HG03575 (cell line): Measurements from ENCODE around the gene SARNP.
"Not testable (repeated sequence)": the region's sequence is repeated elsewhere in the genome, so short reads cannot be mapped to it uniquely, and the experiment has no call there.

Source experiments
- ATAC-seq: cut with Tn5 transposase; IDR thresholded peaks from one replicate; pipeline ENCODE4 v1.9.1; 2021; ENCODE audit not compliant: unreplicated experiment, insufficient number of reproducible peaks, low FRiP score; ENCODE audit errors: extremely low read depth

SARNP gene

DNA sequence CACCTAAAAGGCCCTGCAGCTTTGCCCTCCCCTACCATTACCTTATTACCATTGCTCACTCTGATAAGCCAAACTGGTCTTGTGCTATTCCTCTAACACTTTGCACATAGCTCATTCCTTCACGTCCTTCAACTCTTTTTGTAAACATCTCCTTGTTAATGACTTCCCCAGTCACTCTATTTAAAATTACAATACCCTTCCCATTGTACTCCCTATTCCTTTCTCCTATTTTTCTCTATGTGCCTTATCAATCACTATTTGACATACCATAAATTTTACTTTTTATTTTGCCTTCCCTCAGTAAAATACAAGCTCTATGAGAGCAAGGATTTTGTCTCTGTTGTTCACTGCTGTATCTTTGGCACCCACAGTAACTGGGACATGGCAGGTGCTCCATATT lies 5.4 kb downstream of the SARNP start:
- no peak for ATAC-seq

DNA sequence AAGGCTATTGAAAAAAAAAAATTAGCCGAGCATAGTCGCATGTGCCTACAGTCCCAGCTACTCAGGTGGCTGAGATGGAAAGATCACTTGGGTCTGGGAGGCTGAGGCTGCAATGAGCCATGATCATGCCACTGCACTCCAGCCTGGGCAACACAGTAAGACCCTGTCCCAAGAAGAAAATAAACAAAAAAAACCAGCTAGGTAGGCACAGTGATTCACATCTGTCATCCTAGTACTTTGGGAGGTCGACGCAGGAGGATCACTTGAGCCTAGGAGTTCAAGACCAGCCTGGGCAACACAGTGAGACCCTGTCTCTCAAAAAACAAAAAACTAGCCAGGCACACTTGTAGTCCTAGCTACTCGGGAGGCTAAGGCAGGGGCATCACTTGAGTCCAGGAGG lies 8.2 kb downstream of the SARNP start:
- no peak for ATAC-seq

DNA sequence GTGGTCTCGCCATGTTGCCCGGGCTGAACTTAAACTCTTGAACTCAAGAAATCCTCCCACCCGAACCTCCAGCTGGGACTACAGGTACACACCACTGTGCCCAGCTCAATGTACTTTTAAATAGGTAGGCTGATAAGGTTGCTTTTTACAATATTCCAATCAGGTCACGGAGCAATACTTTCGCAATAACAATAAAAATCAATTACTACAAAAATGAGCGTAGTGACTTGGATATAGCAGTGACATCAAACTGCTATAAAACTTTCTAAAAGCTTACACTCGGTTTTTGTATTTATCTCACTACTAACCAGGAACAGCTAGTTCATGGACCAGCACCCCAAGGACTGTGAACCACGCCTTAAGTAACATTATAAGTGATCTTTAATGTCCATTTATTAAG lies 10.5 kb downstream of the SARNP start:
- ATAC-seq = no peak

DNA sequence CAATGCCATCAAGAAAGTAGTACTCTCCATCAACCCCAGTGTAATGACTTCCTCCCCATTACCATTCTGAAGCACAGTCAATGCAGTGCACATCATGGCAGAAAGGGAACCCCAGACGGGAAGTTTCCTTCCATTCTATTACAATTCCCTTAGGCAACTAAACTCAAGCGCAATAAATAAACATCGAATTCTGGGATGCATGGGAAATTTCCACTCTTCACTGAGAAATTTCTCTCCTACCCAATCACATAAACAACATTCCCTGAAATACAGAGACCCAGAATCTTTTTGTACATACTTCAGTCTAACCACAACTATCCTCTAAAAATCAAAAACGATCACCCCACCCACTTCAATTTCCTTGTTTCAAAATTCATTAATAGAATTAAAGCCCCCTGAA lies 20.0 kb downstream of the SARNP start:
- ATAC-seq = no peak

DNA sequence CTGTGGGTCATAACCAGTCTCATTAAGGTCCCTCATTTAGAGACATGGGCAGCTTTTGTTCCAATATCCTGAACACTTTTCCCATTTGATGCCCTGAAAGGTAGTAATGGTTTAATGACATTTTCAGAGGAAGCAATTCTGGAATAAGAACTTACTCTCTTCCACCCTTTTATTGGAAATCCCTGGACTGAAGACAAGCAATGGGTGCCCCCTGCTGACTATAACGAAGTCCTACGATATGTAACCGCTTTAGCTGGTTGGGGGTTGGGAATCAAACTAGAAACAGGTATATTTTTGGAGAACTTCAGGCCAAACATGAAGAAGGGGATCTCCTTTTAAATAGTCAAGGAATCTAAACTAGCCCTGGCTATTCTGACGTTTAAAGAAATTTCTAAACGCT lies 20.5 kb downstream of the SARNP start:
- ATAC-seq = no peak

DNA sequence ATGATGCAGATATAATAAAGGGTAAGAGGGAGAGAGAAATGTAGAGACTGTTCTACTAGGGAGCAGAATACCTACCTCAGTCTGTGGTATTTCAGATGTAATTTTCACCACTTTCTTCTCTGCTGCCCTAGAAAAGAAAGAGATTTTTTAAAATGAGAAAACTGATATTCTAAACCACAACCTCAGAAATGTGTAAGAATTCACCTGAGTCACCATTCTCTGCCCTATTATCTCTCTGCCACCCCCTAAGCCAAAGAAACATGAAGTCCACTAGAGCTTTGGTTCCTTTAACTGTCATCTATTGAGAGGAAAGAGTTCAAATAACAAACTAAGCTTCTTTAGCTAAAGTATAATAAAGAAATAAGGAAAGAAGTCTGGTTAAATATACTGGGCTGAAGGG lies 21.6 kb downstream of the SARNP start:
- ATAC-seq = no peak

DNA sequence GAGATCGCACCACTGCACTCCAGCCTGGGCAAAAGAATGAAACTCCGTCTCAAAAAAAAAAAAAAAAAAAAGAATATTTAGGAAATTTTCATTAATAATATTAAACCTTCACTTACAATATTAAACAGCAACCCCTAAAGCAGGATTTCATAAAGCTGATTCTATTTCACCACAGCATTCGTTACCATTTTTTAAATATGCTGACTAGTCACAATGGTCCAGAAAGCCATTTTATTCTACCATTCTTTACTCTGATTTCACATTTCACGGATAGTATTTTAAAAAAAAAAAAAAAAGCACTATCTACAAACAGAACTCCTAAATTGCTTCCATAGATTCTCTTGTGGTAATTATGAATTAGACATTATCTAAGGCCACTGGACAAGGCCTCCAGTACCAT lies 27.6 kb downstream of the SARNP start:
- ATAC-seq = no peak

DNA sequence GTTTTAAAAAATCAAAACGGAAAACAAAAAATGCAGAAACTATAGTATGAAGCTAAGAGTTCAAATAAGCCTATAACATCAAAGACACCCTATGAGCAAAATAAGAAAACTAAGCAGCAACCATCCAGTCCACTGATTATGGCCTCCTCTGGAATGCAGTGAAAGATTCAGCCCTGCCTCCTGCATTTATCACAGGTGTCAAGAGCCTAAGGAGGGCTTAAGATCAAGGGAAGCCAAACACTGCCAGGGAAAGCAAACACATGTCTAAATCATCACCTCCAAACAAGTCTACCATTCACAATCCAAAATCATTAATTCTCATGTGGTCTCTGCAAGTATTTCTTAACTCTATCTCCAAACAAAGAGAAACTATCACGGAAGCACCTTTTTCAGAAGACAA lies 28.4 kb downstream of the SARNP start:
- no peak for ATAC-seq

DNA sequence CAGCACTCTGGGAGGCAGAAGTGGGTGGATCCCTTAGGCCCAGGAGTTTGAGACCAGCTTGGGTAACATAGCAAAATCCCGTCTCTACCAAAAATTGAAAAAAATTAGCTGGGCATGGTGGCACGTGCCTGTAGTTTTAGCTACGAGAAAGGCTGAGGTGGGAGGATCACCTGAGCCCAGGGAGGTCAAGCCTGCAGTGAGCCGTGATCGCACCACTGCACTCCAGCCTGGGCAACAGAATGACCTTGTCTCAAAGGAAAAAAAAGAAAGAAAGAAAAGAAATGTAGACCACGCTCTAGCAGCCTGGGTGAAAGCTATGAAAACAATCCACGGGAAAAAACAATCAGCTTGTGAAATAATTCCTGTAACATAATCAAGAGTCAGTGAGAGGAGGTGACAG lies 29.0 kb downstream of the SARNP start:
- no peak for ATAC-seq

DNA sequence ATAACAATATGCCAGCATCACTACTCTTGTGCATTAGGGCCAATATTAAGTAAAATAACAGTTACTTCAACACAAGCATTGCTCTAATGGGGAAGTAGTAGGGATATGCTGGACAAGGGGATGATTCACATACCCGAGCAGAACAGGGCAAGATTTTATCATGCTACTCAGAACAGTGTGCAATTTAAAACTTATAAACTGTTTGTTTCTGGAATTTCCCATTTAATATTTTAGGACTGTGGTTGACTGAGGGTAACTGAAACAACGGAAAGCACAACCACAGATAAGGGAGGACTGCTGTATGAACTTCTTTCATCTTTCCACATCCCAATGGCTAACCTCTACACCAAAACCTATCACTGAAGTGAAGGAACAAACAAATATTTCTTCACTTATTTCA lies 36.8 kb downstream of the SARNP start:
- ATAC-seq = no peak

DNA sequence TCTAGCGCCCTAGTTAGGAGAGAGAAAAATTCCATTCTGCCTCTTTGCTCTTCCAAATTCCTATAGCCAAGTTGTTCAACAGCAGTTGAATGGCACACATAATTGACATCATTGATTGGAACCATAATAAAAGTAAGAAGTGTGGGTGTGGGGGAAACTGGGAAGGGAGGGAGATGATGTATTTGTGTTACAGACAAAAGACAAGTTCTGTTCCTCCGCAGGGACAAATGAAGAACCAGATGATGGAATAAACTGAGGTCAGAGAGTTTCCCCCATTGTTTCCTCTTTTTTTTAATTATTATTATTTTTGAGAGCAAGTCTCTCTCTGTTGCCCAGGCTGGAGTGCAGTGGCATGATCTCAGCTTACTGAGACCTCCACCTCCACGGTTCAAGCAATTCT lies 39.7 kb downstream of the SARNP start:
- ATAC-seq = no peak

DNA sequence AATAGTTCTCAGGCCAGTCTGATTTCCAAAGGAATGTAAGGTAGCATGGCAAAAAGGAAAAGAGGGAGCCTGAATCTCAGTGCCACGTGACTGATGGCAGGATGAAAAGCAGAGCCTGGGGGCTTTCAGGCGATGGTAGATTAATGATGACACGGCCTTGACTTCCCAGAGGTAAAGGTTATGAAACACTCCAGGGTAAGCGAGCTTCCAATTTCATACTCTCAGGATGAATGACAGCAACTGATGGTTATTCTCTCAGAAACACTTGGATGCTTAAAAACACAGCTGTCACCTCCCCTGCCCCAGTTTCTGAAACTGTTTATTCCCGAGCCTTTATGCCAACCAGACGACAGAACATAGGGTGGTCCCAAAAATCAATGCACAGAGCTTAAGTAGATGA lies 45.8 kb downstream of the SARNP start:
- ATAC-seq = no peak

DNA sequence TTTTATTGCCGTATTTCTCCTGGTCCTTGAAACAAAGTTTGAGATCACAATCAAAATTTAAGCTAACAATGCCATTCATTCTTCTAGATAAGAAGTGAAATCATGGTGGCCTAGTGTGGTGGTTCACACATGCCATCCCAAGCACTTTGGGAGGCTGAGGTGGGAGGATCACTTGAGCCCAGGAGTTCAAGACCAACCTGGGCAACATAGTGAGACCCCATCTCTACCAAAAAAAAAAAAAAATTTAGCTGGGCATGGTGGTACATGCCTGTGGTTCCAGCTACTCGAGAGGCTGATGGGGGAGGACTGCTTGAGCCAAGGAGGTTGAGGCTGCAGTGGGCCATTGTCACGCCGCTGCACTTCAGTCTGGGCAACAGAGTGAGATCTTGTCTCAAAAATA lies 50.4 kb downstream of the SARNP start:
- ATAC-seq = no peak

DNA sequence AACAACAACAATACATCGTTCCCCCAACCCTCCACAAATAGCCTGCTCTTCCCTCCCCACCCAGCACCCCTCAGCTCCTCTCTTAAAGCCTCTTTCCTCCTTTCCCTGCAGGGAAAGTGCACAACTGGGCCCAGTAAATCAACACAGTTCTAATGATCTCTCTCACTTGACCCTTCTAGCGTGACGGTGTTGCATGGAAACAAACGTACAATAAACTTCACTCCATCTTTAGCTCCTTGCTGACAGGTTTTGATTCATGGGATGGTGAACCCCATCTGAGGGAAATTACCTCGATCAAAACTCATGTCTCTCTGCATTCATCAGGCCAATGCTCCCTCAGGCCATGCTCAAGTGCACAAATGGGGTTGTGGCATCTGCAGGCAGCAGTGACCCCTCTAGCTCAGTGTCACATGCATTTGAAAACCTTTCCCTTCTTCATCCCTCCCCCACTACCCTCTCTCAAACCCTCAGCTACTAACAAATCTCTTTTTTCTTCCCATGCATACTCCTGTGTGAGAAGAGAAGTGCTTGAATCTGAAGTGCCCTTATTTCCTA lies 51.7 kb downstream of the SARNP start:
- ATAC-seq = no peak

DNA sequence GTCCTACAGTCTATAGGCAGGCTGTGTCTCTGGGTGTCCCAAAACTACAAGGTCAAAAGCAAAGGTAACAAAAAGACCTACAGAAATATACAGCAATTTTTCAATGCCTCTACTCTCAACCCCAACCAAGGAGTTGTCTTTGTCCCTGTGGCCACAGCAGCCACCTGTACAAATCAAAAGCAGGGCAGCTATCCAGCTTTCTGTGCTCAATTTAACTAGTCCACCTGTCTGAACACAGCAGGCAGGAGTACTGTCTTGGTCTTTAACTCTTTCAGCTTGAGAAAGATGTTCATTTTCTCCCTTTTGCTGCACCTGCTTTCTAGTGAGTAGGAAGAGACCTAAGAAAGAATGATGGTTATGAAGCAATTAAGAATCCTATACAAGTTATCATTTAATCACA lies 54.9 kb downstream of the SARNP start:
- ATAC-seq = no peak

DNA sequence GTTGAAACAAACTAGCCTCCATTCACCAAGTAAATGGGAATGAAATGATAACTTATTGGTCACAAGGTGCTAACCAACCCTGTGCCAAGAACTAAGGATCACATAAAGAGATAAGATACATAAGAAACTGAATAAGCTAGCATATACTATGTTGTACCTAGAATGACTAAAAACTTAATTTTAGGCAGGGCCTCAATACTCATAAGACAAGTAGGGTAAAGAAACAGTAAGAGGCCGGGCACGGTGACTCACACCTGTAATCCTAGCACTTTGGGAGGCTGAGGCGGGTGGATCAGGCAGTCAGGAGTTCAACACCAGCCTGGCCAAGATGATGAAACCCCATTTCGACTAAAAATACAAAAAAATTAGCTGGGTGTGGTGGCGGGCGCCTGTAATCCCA lies 56.9 kb downstream of the SARNP start:
- no peak for ATAC-seq

DNA sequence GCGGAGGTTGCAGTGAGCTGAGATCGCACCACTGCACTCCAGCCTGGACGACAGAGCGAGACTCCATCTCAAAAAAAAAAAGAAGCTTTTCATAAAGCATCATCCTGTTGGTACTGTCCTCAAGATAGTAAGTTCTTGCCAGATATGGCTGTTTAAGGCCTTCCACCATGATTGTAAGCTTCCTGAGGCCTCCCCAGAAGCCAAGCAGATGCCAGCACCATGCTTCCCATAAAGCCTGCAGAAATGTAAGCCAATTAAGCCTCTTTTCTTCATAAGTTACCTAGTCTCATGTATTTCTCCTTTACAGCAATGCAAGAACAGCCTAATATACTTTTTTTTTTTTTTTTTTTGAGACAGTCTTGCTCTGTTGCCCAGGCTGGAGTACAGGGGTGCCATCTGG lies 58.9 kb downstream of the SARNP start:
- not testable (repeated sequence) for ATAC-seq

DNA sequence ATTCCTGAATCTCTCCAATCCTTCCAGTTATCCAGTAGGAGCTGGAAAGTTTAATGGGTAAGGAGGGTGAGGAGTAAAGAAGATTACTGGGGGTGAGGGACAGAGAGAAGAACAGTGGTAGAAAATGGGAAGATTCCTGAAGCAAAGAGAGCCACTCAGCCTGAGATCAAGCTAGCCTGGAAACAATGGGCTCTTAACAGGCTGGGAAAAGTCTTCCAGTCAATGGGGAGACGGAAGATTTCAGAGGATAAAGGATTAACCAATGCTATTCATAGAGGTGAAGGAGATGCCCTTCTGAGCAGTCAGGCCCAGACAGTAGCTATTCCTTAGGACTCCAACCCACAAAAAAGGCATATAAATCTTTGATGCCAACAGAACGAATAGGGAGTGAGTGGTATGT lies 59.8 kb downstream of the SARNP start:
- no peak for ATAC-seq

DNA sequence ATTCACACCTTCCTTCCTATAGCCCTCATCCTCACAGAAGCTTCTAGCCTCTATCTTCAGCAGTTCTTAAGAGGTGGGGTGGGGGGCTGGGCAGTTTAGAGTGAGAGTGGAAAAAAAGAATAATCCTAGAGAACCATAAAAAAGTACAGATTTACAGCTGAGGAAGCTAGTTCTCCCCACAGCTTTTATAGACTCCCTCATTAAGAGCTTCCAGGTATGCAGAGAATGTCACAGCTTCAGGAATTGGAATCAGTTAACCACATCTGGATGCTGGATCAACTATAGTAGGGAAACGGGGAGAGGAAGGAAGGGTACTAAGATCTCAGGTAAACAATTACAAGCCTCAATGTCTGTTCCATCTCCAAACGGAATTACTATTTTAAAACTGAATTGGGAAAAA lies 62.3 kb downstream of the SARNP start:
- ATAC-seq = no peak

DNA sequence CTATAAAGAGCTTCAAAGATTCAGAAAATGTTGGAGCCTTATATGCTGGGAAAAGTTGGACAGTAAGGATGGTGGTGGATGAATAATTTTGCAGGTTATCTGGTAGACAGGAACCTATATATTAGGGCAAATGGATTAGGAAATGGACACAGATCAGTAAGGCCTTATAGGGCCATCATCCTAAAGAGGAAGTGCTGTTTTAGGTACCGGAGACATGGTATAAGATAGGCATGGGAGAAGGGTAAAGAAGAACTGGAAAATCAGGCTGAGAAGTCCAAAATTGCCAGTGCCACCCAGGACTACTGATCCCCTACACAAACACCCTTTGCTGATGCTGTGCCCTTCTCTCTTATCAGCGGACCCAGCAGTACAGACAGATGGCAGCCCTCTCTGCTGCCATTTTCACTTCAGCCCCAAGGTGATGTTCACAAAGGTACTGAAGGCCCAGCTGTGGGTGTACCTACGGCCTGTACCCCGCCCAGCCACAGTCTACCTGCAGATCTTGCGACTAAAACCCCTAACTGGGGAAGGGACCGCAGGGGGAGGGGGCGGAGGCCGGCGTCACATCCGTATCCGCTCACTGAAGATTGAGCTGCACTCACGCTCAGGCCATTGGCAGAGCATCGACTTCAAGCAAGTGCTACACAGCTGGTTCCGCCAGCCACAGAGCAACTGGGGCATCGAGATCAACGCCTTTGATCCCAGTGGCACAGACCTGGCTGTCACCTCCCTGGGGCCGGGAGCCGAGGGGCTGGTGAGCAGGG lies 69.1 kb downstream of the SARNP start:
- no peak for ATAC-seq

DNA sequence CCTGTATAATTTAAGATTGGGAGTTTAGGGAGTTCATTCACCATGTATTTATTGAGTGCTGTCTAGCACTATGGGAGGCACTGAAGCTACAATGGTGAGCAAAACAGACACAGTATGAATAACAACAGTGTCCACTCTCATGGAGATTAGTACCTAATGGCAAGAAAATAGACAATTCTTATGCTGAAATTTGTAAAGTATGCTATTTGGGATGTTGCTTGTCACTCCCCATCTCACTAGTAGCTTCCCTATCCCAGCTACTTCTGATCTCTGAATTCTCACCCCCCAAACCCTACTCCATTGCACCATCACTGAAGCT lies 70.7 kb downstream of the SARNP start:
- ATAC-seq = no peak
